Stimulated activated CD8-positive, alpha-beta memory T cell treated with anti-CD3 and anti-CD28 coated beads, Interleukin-7, amount 100 ng/mL, for 1 hour (primary cell): ENCODE results near the gene LRSAM1.

Source experiments
- DNase-seq, 2 donors: peaks; one replicate each; pipeline ENCODE4 v3.0.0-alpha.2; 2020; ENCODE audit warnings: low read depth in 2 of 2

The LRSAM1 gene

GRCh38 chr9:127550751-127551150 lies 99.4 kb downstream of the LRSAM1 start:
- no peak for DNase-seq
